H1 (cell line): ENCODE data around the gene SLCO2A1. TPM values are rescaled to one million over a fixed set of nuclear protein-coding genes. Genes with fewer than 3 reads are reported as not detected.

Experiments
- CHD2 ChIP-seq: IDR thresholded peaks from 2 replicates; pipeline ENCODE4 v1.6.1; 2012; ENCODE audit warnings: low read length, improper control_type of control experiment
- HDAC6 ChIP-seq: IDR thresholded peaks from one replicate; pipeline ENCODE4 v1.7.1; 2012; ENCODE audit warnings: low read depth, mild to moderate bottlenecking, inconsistent platforms, low read length, moderate library complexity
- RBBP5 ChIP-seq: IDR thresholded peaks from 2 replicates; pipeline ENCODE4 v1.7.1; 2012; ENCODE audit warnings: low read depth, mild to moderate bottlenecking, inconsistent platforms, low read length, moderate library complexity, borderline replicate concordance
- polyA plus RNA-seq, 7 experiments: library from polyadenylated mRNA; depleted of rRNA in 3 of 7; stranded (reverse) in 5 of 7; unstranded in 2 of 7; fragments of >200 nt in 5 of 7; fragments of 200-250 nt in 2 of 7; gene quantifications; 1 replicate in 5 of 7; 2 replicates in 1 of 7; 4 replicates in 1 of 7; pipeline versions ENCODE4 v1.2.1 to v1.2.3, GENCODE V29; 2011 to 2013; ENCODE audit warnings: missing spikeins in 2 of 7, mixed read lengths in 2 of 7
- total RNA-seq: library from RNA; stranded (reverse); fragmentation: NEBNext Ultra II Directional; extraction: Animal tissue kit (Norgen Biotek cat#: 25700); gene quantifications from 2 replicates; pipeline ENCODE4 v1.2.1, GENCODE V29; 2021

The SLCO2A1 gene
- total and polyA plus RNA-seq, 2 of the 8 experiments (the other 6 are each of a cell fraction or from before 2014, with no cell fraction given) = 1.1 to 2.3 TPM

DNA sequence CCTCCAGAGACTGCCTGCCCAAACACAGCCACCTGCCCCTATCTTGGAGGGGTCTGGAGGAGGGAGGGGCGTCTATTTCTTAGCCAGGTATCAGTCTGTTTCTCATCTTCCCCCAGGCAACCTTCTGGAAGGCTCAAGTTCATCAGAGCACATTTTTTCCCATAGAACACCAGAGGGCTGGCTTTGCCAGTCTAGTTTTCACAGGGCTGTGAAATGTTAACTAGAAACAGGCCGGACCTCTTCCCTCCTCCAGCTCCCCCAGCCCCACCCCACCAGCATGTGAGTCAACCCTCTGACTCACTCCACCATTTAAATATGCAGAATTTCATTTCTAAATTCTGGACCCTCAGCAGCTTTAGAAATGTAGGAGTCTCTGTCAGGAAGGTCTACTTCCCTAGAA lies 66.9 kb downstream of the SLCO2A1 start (continued):
- TF ChIP-seq RBBP5 (no peak), HDAC6 (no peak), CHD2 (no peak)
- TF ChIP-seq, all 59 proteins: peak for 0
